Activated CD8-positive, alpha-beta T cell treated with anti-CD3 and anti-CD28 coated beads for 36 hours (primary cell): ENCODE measurements around the gene FNDC5. TPM values are rescaled to one million over a fixed set of nuclear protein-coding genes. Genes with fewer than 3 reads are reported as not detected.

Source experiments
- ATAC-seq: fragments of 200-7000 bp; cut with Tn5 transposase; one replicate; pipeline ENCODE4 v1.10.0; 2021; ENCODE audit warnings: mild to moderate bottlenecking, moderate library complexity
- CTCF ChIA-PET: fragments of 350-600 bp; sonication (Branson Sonifier 250); formaldehyde crosslinking; loops from one replicate; lab custom pipeline; 2021; ENCODE audit warnings: antibody characterized with exemption; lab: Charles Lee
- POLR2A ChIA-PET: fragments of 350-600 bp; sonication (Branson Sonifier 250); formaldehyde crosslinking; loops from one replicate; lab custom pipeline; 2021; ENCODE audit warnings: antibody characterized with exemption; lab: Charles Lee
- DNase-seq: peaks from one replicate; pipeline ENCODE4 v3.0.0-alpha.2; 2020
- H3K27ac Mint-ChIP-seq: one replicate; pipeline ENCODE4 v1.8.0; 2021; ENCODE audit warnings: mild to moderate bottlenecking, mixed read lengths
- H3K27me3 Mint-ChIP-seq: one replicate; pipeline ENCODE4 v1.8.0; 2021; ENCODE audit warnings: mixed read lengths
- H3K36me3 Mint-ChIP-seq: one replicate; pipeline ENCODE4 v1.8.0; 2021; ENCODE audit warnings: low read depth, mixed read lengths
- H3K4me1 Mint-ChIP-seq: one replicate; pipeline ENCODE4 v1.8.0; 2021; ENCODE audit warnings: low read depth, mixed read lengths
- H3K4me3 Mint-ChIP-seq: one replicate; pipeline ENCODE4 v1.8.0; 2021; ENCODE audit warnings: mild to moderate bottlenecking, moderate library complexity, mixed read lengths
- H3K9me3 Mint-ChIP-seq: one replicate; pipeline ENCODE4 v1.8.0; 2021; ENCODE audit warnings: mixed read lengths
- intact Hi-C: fragments of 100-400 bp; cut with micrococcal nuclease; formaldehyde crosslinking; loops from one replicate; pipeline ENCODE4 v1.10.0; 2022
- total RNA-seq, 2 experiments: library from RNA; stranded (reverse); gene quantifications; one replicate each; pipeline ENCODE4 v1.2.3, GENCODE V29; 2021
- TF ChIP-seq, protein P1 (sequence below): fragments of 200-600 bp; IDR thresholded peaks from one replicate; pipeline ENCODE4 v1.8.0; 2022; ENCODE audit warnings: antibody characterized with exemption, mild to moderate bottlenecking

FNDC5 gene
- total RNA-seq, 2 experiments from 2014 or later: not detected

- DNase-seq (peak; percentile 100), ATAC-seq (peak; percentile 96)
- intact Hi-C loops: no loop called here
- H3K27ac Mint-ChIP-seq: peak within 1 kb of the TSS; percentile 98
- H3K36me3 Mint-ChIP-seq: peaks cover 45% of the 10 kb centered on the region
- no peaks in the 10 kb centered on the region for H3K27me3 Mint-ChIP-seq
- H3K4me3 Mint-ChIP-seq: peak within 1 kb of the TSS; percentile 100
- TF ChIP-seq, protein P1, sequence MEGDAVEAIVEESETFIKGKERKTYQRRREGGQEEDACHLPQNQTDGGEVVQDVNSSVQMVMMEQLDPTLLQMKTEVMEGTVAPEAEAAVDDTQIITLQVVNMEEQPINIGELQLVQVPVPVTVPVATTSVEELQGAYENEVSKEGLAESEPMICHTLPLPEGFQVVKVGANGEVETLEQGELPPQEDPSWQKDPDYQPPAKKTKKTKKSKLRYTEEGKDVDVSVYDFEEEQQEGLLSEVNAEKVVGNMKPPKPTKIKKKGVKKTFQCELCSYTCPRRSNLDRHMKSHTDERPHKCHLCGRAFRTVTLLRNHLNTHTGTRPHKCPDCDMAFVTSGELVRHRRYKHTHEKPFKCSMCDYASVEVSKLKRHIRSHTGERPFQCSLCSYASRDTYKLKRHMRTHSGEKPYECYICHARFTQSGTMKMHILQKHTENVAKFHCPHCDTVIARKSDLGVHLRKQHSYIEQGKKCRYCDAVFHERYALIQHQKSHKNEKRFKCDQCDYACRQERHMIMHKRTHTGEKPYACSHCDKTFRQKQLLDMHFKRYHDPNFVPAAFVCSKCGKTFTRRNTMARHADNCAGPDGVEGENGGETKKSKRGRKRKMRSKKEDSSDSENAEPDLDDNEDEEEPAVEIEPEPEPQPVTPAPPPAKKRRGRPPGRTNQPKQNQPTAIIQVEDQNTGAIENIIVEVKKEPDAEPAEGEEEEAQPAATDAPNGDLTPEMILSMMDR: no peak
- ChIA-PET CTCF (no interaction called here), POLR2A (interaction anchor here (0.7 to 3.9 kb wide), 9 partner anchors 9 to 166 kb away, joined by 3 to 39 read pairs (median 4); partner anchors contain the start of genes RBBP4 and ZBTB8OS)
- H3K4me1 Mint-ChIP-seq: peaks cover 50% of the 10 kb centered on the region
- no peaks in the 10 kb centered on the region for H3K9me3 Mint-ChIP-seq
Observed at GRCh38 chr1:32817159-32817814, 53.4 kb downstream of the FNDC5 start, which contains the start of the genes S100PBP and YARS1. S100PBP (plus strand) TSS chr1:32817653; CDS start chr1:32826100, 8,447 bp downstream. YARS1 (minus strand) TSS chr1:32817358; CDS start chr1:32817244, 114 bp downstream.

- ChIA-PET CTCF (no interaction called here), POLR2A (interaction anchor here (0.7 to 3.9 kb wide), 7 partner anchors 10 to 166 kb away, joined by 3 to 39 read pairs (median 4); partner anchors contain the start of genes RBBP4 and ZBTB8OS)
- intact Hi-C loops: no loop called here
- ATAC-seq: no peak
- Mint-ChIP-seq H3K27ac (peak overlapping the region; percentile 98), H3K4me1 (peaks cover 54% of the 10 kb centered on the region), H3K27me3 (no peaks in the 10 kb centered on the region), H3K9me3 (no peaks in the 10 kb centered on the region), H3K4me3 (peak overlapping the region; percentile 100), H3K36me3 (peaks cover 51% of the 10 kb centered on the region)
- DNase-seq: no peak
- TF ChIP-seq, protein P1: no peak
Observed at GRCh38 chr1:32816676-32817158, 54.0 kb downstream of the FNDC5 start.

DNA sequence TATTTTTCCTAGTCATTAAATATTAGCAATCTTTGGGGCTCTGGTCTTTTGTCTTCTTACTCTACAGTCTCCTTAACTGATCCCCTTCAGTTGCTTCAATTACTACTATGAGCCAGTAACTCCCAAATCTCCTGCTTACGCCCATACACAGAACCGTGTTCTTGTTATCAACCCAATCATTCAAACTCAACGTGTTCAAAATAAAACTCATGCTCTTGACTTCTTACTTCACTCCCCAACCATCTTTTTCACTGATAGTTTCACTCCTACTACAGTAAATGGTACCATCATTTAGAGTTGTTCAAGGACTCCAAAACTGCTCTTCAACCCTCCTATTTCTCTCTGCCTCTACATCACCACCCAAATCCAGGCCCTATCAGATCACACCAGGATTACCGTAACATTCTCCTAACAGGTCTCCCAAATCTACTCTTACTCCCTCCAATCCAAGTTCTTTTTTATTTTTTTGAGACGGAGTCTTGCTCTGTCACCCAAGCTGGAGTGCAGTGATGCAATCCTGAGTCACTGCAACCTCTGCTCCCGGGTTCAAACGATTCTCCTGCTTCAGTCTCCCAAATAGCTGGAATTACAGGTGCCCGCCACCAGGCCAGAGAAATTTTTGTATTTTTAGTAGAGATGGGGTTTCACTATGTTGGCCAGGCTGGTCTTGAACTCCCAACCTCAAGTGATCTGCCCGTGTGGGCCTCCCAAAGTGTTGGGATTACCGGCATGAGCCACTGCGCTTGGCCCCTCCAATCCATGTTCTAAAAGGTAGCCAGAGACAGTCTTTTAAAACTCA is 56.6 kb downstream of the FNDC5 start:
- TF ChIP-seq, protein P1: no peak
- CTCF ChIA-PET: no interaction called here
- intact Hi-C loops: no loop called here
- POLR2A ChIA-PET: interaction anchor here (0.7 kb wide), 1 partner anchor 78 kb away, joined by 3 read pairs; no protein-coding TSS in a partner anchor
- Mint-ChIP-seq H3K4me3 (peak overlapping the region; percentile 100), H3K36me3 (peaks cover 77% of the 10 kb centered on the region), H3K27ac (peak overlapping the region; percentile 61), H3K27me3 (no peaks in the 10 kb centered on the region), H3K4me1 (peaks cover 64% of the 10 kb centered on the region), H3K9me3 (no peaks in the 10 kb centered on the region)
- ATAC-seq (no peak), DNase-seq (no peak)

Other genes with a start within 250 kb of the FNDC5 start
- 10 to 100 TPM; 53.4 to 57.6 TPM for gene ZBTB8OS, start 220.4 kb downstream of the FNDC5 start, total RNA-seq
- gene RBBP4, start 219.7 kb downstream of the FNDC5 start, total RNA-seq: 100 to 1,000 TPM; 308 to 318 TPM
- gene SYNC, start 168.1 kb downstream of the FNDC5 start, total RNA-seq: not detected
- gene YARS1, start 53.6 kb downstream of the FNDC5 start, total RNA-seq: 100 to 1,000 TPM; 231 to 238 TPM
- gene S100PBP, start 53.3 kb downstream of the FNDC5 start, total RNA-seq: 10 to 100 TPM; 25.7 to 27.3 TPM
- under 1 TPM; 0.49 to 0.61 TPM for gene HPCA, start 15.6 kb upstream of the FNDC5 start, total RNA-seq
- gene TMEM54, start 30.5 kb upstream of the FNDC5 start, total RNA-seq: 1 to 10 TPM; 1.3 to 1.9 TPM
- 10 to 100 TPM; 10.6 to 10.9 TPM for gene RNF19B, start 93.9 kb upstream of the FNDC5 start, total RNA-seq
- 100 to 1,000 TPM; 404 TPM for gene AK2, start 166.0 kb upstream of the FNDC5 start, total RNA-seq
- 1 to 10 TPM; 2.5 TPM for gene AZIN2, start 210.2 kb upstream of the FNDC5 start, total RNA-seq